Activated CD8-positive, alpha-beta memory T cell treated with anti-CD3 and anti-CD28 coated beads for 24 hours (primary cell): ENCODE results near the gene TSTD1.
"Not testable (repeated sequence)": the region's sequence is repeated elsewhere in the genome, so short reads cannot be mapped to it uniquely, and the experiment has no call there.

Experiments used
- DNase-seq: peaks from one replicate; pipeline ENCODE4 v3.0.0-alpha.2; 2020

TSTD1 gene

GRCh38 chr1:161068306-161069234 is 29.8 kb upstream of the TSTD1 start:
- DNase-seq, result peak; percentile 87

DNA sequence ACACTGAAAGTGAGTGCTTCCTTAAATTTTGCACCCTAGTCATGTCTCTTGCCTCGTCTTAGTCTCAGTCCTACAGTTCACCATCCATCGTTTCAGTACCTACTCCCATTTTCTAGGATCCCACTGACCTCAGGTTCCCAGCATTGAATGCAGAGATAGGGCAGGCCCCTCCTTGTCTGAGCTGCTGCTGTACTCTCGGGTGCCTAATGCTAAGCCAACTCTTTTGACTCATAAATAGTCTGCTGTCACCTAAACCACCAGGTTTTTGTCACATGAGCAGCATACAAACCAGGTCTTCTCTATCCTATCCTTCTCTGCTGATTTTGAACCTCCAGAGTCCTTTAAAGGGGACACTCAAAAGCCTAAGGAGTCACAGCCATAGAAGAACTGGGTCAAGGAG is 27.9 kb upstream of the TSTD1 start:
- DNase-seq, result no peak

GRCh38 chr1:161065681-161066080 is 26.9 kb upstream of the TSTD1 start:
- not testable (repeated sequence) for DNase-seq

DNA sequence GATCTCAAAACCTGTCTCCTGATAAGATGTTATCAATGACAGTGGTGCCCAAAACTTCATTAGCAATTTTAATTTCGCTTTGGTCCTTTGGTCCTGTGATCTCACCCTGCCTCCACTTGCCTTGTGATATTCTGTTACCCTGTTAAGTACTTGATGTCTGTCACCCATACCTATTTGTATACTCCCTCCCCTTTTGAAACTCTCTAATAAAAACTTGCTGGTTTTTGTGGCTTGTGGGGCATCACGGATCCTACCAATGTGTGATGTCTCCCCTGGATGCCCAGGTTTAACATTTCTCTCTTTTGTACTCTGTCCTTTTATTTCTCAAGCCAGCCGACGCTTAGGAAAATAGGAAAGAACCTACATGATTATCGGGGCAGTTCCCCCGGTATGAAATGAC is 25.2 kb upstream of the TSTD1 start:
- DNase-seq, result not testable (repeated sequence)

DNA sequence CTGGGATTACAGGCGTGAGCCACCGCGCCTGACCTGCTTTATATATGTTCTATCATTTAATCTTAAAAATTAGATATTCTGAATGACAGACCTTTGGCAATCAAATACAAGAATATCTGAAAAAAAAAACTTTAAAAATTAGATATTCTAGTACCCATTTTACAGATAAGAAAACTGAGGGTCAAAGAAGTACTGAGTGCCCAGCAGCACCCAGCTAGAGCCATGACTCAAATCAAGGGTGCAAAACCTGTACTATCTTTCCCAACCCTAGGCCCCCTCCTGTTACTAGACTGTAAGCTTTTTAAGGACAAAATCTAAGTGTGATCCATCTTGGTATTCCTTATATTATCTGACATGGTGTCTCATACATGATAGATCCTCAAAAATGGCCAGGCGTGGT is 22.7 kb upstream of the TSTD1 start:
- DNase-seq, result no peak

GRCh38 chr1:161059293-161059692 is 20.5 kb upstream of the TSTD1 start:
- no peak for DNase-seq

GRCh38 chr1:161054805-161055204 is 16.0 kb upstream of the TSTD1 start:
- DNase-seq, result no peak

GRCh38 chr1:161054232-161054631 is 15.5 kb upstream of the TSTD1 start:
- DNase-seq, result no peak

- DNase-seq, result no peak
Observed at GRCh38 chr1:161052899-161053298, 14.1 kb upstream of the TSTD1 start.

GRCh38 chr1:161051219-161051618 is 12.5 kb upstream of the TSTD1 start:
- no peak for DNase-seq

- no peak for DNase-seq
Observed at GRCh38 chr1:161048949-161049722, 10.4 kb upstream of the TSTD1 start.

- no peak for DNase-seq
Observed at GRCh38 chr1:161047436-161048420, 9.0 kb upstream of the TSTD1 start.

- no peak for DNase-seq
Observed at GRCh38 chr1:161046605-161047228, 8.0 kb upstream of the TSTD1 start.

DNA sequence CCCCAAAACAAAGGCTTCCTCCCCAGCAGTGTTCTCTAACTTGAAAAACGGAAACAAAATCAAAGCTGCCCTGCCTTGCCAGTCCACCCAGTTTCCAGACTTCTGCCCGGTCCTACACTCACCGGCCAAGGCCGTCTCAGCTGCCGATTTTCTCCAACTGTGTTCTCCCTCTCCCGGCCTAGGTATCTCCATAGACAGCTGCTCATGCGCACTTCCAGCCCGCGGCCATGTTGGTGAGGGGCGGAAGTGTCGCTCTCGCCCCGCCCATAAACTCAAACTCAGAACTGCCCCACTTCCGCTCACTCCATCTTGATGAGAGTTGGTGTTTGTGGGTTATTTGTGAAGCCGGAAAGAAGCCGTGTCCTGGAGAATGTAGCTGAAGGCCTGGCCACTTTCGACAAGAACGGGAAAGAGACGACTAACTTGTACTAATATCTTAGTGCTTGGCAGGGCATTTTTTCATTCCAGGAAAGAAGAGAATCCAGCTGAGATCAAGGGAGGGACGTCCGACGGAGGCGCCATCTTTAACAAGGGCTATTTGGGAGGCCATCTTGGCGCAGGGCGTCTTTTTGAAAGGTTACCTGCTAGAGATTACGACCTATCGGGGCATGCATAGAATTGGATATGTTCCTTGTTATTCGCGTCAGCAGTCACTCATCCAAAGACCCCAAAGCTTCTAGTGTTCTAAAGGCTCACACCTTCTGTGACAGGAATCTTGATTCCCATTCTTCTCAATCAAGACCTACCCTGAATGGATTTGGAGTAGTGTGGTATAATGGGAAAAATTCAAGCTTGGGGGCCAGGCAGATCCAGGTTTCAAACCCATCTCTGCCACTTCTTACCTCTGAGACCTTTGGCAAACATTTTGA is 7.2 kb upstream of the TSTD1 start, which contains the start of gene USF1:
USF1 (minus strand) TSS at position 242 of the 869 bp plus-strand sequence. CDS start 2,702 bp downstream, outside the sequence.
- peak; percentile 96 for DNase-seq

GRCh38 chr1:161044908-161045735 is 6.4 kb upstream of the TSTD1 start:
- peak; percentile 79 for DNase-seq

GRCh38 chr1:161044535-161044907 is 5.8 kb upstream of the TSTD1 start:
- no peak for DNase-seq

DNA sequence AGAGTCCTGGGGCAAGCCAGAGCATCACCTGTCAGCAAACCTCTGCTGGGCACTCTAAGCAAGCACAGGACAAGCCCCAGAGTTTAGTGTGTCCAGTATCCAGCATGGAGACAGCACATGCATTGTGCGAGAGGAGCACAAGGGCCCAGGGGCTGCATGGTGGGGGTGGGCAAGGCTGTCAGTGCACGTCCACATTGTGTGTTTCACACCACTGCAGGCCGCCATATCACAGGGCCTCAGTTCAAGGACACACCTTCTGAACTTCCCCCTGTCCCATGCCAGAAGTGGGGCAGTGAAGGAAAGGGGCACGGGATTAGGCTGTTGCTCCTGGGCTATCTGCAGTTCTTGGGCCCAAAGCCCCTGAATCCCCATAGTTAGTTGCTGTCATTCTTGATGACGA is 782 bp upstream of the TSTD1 start:
- no peak for DNase-seq

- DNase-seq, result no peak
Observed at GRCh38 chr1:161039154-161039545, 386 bp upstream of the TSTD1 start.

DNA sequence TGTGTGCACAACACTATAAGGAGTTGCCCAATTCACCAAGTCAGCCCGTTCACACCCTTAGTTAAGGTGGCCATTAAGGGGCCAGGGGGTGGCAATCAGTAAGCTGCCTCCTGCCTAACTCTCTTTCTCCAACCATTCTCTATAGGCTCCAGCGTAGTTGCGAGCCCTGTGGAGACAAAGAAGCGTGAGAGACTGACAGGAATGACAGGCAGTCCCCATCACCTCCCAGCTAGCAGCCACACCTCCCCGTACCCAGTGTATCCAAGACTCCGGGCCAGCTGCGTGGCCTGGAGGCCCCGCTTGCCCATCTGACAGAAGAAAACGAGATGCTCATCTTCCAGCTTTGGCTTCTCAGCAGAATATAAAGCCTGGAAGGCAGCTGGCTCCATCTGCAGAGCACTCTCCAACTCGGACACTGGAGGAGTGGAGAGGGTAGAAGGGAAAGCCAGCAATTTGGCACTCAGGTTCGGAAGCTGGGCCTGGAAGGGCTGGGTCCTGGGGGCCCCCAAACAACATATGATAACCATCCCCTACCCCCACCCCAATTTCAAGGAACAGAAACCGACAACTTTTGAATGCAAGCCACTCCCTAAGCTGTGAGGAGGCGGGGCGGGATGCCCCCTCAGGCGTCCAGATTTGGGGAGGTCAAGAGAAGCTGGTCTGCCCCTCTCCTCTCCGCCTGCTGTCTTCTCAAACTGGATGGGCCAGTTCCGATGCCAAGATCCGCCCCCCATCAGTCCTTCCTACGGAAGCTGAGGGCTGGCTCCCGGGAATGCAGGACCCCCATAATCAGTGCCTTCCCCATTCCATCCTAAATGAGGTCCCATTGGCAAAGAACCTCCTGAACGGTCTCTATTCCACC is 872 bp downstream of the TSTD1 start:
- no peak for DNase-seq
